PC-9 (cell line): ENCODE measurements around the gene PDK3.

Experiments used
- CTCF ChIP-seq: fragments of 200-600 bp; sonication (generic); conservative IDR thresholded peaks from 2 replicates; pipeline ENCODE4 v1.6.1; 2017; ENCODE audit warnings: mixed run types, antibody characterized with exemption, mild to moderate bottlenecking, moderate library complexity
- EZH2 ChIP-seq: fragments of 200-600 bp; sonication (generic); IDR thresholded peaks from 2 replicates; pipeline ENCODE4 v1.8.0; 2017; ENCODE audit warnings: antibody characterized with exemption, low read depth

GRCh38 chrX:24520472-24520871 is 55.4 kb downstream of the PDK3 start:
- TF ChIP-seq CTCF (no peak), EZH2 (no peak)
